ENCODE data around the gene IFRD2. TPM values are rescaled to one million over a fixed set of nuclear protein-coding genes. Genes with fewer than 3 reads are reported as not detected.

The IFRD2 gene
- total and polyA plus RNA-seq, 2 of the 8 experiments (the other 6 are each of a cell fraction or from before 2014, with no cell fraction given), result 76.7 to 88.8 TPM

DNA sequence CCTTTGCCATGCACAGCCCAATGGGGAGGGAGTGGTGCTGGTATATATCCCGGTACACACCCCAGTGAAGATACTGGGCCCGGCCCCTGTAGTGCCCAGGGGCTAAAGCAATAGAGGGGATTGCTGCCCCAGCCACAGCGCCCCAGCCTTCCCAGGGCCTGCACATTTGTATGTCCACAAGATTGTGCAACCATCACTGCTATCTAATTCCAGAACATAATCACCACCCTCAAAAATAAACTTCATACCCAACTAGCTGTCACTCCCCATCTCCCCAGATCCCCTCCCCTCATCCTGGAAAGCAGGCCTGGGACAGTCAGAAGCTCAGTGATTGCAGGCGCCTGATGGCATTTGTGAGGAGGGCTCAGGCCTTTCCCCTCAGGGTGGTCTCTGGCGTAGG lies 42.8 kb downstream of the IFRD2 start (continued):
- TF ChIP-seq, protein P1, sequence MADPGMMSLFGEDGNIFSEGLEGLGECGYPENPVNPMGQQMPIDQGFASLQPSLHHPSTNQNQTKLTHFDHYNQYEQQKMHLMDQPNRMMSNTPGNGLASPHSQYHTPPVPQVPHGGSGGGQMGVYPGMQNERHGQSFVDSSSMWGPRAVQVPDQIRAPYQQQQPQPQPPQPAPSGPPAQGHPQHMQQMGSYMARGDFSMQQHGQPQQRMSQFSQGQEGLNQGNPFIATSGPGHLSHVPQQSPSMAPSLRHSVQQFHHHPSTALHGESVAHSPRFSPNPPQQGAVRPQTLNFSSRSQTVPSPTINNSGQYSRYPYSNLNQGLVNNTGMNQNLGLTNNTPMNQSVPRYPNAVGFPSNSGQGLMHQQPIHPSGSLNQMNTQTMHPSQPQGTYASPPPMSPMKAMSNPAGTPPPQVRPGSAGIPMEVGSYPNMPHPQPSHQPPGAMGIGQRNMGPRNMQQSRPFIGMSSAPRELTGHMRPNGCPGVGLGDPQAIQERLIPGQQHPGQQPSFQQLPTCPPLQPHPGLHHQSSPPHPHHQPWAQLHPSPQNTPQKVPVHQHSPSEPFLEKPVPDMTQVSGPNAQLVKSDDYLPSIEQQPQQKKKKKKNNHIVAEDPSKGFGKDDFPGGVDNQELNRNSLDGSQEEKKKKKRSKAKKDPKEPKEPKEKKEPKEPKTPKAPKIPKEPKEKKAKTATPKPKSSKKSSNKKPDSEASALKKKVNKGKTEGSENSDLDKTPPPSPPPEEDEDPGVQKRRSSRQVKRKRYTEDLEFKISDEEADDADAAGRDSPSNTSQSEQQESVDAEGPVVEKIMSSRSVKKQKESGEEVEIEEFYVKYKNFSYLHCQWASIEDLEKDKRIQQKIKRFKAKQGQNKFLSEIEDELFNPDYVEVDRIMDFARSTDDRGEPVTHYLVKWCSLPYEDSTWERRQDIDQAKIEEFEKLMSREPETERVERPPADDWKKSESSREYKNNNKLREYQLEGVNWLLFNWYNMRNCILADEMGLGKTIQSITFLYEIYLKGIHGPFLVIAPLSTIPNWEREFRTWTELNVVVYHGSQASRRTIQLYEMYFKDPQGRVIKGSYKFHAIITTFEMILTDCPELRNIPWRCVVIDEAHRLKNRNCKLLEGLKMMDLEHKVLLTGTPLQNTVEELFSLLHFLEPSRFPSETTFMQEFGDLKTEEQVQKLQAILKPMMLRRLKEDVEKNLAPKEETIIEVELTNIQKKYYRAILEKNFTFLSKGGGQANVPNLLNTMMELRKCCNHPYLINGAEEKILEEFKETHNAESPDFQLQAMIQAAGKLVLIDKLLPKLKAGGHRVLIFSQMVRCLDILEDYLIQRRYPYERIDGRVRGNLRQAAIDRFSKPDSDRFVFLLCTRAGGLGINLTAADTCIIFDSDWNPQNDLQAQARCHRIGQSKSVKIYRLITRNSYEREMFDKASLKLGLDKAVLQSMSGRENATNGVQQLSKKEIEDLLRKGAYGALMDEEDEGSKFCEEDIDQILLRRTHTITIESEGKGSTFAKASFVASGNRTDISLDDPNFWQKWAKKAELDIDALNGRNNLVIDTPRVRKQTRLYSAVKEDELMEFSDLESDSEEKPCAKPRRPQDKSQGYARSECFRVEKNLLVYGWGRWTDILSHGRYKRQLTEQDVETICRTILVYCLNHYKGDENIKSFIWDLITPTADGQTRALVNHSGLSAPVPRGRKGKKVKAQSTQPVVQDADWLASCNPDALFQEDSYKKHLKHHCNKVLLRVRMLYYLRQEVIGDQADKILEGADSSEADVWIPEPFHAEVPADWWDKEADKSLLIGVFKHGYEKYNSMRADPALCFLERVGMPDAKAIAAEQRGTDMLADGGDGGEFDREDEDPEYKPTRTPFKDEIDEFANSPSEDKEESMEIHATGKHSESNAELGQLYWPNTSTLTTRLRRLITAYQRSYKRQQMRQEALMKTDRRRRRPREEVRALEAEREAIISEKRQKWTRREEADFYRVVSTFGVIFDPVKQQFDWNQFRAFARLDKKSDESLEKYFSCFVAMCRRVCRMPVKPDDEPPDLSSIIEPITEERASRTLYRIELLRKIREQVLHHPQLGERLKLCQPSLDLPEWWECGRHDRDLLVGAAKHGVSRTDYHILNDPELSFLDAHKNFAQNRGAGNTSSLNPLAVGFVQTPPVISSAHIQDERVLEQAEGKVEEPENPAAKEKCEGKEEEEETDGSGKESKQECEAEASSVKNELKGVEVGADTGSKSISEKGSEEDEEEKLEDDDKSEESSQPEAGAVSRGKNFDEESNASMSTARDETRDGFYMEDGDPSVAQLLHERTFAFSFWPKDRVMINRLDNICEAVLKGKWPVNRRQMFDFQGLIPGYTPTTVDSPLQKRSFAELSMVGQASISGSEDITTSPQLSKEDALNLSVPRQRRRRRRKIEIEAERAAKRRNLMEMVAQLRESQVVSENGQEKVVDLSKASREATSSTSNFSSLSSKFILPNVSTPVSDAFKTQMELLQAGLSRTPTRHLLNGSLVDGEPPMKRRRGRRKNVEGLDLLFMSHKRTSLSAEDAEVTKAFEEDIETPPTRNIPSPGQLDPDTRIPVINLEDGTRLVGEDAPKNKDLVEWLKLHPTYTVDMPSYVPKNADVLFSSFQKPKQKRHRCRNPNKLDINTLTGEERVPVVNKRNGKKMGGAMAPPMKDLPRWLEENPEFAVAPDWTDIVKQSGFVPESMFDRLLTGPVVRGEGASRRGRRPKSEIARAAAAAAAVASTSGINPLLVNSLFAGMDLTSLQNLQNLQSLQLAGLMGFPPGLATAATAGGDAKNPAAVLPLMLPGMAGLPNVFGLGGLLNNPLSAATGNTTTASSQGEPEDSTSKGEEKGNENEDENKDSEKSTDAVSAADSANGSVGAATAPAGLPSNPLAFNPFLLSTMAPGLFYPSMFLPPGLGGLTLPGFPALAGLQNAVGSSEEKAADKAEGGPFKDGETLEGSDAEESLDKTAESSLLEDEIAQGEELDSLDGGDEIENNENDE (IDR thresholded peaks at IDR 0.05; ENCODE audit: insufficient replicate concordance, low read length), result no peak
- no peak for TF ChIP-seq RNF2 (IDR thresholded peaks at IDR 0.05; ENCODE audit: borderline replicate concordance, low read depth, low read length, missing control alignments, poor library complexity, severe bottlenecking)
- no peak for TF ChIP-seq FOSL1 (IDR thresholded peaks at IDR 0.05; ENCODE audit: insufficient read depth, low read depth, low read length)
- no peak for TF ChIP-seq SIX5 (IDR thresholded peaks at IDR 0.05; ENCODE audit: low read depth, low read length)
- TF ChIP-seq, protein P2, sequence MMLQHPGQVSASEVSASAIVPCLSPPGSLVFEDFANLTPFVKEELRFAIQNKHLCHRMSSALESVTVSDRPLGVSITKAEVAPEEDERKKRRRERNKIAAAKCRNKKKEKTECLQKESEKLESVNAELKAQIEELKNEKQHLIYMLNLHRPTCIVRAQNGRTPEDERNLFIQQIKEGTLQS (IDR thresholded peaks at IDR 0.05; ENCODE audit: insufficient read depth, low read depth, low read length), result no peak

Data from H1 (cell line).